ENCODE data around the gene LRRIQ1.

Gene LRRIQ1

DNA sequence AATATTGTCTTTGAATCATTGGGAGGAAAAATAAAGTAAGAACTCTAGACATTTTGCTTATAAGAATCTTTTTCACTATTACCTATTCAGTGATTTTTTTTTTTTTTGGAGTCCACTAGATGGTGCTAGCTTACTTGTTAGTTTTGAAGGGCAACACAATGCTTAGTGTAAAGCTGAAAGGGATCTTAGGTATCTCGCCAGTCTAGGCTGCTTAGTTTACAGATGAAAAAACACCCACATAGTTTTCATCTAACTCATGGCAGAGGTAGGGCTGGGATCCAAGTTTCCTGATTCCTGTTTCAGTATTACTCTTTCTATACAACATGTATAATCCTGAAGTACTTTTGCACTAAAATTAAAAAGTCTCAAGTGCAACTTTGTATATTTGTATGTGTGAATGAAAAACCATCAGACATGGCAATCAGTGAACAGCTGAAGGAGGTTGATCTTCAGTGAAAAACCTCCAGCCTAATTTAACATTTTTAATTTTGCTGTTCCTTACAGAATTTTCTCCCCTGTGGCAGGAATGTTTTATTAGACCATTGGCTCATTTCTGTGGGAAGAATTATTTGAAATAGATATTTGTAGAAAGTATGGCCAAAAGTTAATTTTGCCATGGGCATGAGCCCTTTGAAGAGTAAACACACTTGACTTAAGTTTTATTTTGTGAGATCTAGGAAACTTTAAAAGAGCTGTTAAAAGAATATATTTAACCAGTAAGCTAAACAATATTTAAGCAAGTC lies 40.7 kb downstream of the LRRIQ1 start:
- peak; percentile 61 for TF ChIP-seq CTCF (IDR thresholded peaks at IDR 0.05; ENCODE audit: low read length, missing control alignments)
- peak; percentile 91 for DNase-seq (ENCODE audit: low read depth)
- no peak overlapping the region for H3K4me3 ChIP-seq (replicated peaks; ENCODE audit: low read depth, low read length)

DNA sequence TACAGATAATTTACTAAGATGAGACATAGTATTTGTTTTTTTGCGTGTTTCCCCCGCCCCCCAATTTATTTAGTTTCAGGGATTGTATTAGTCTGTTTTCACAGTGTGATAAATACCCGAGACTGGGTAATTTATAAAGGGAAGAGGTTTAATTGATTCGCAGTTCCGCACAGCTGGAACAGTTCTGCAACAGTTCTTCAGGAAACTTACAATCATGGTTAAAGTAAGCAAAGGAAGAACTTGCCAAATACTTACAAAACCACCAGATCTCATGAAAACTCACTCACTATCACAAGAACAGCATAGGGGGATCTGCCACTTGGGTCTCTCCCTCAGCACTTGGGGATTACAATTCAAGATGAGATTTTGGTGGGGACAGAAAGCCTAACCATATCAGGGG lies 48.9 kb downstream of the LRRIQ1 start:
- no peak overlapping the region for H3K4me3 ChIP-seq (replicated peaks; ENCODE audit: low read depth, low read length)
- no peak for TF ChIP-seq CTCF (IDR thresholded peaks at IDR 0.05; ENCODE audit: low read length, missing control alignments)
- no peak for DNase-seq (ENCODE audit: low read depth)

DNA sequence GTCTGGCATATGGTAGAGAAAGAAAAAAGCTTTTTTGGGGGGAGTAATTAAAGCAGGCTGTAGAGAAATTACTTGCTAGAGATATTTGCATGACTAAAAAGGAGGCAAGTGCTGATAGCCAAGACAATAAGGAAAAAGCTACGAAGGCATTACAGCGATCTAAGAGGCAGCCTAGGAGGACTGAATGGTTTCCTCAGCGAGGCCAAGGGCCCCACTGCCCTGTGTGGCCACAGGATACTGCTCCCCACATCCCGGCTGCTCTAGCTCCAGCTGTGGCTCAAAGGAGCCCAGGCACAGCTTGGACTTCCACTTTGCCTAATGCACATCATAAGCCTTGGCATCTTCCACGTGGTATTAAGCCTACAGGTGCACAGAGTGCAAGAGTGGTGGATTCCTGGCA lies 53.6 kb downstream of the LRRIQ1 start:
- no peak overlapping the region for H3K4me3 ChIP-seq (replicated peaks; ENCODE audit: low read depth, low read length)
- no peak for TF ChIP-seq CTCF (IDR thresholded peaks at IDR 0.05; ENCODE audit: low read length, missing control alignments)
- no peak for DNase-seq (ENCODE audit: low read depth)

- no peak for TF ChIP-seq CTCF (IDR thresholded peaks at IDR 0.05; ENCODE audit: low read length, missing control alignments)
- no peak overlapping the region for H3K4me3 ChIP-seq (replicated peaks; ENCODE audit: low read depth, low read length)
- no peak for DNase-seq (ENCODE audit: low read depth)
Observed at GRCh38 chr12:85092814-85093370, 56.7 kb downstream of the LRRIQ1 start.

- DNase-seq (ENCODE audit: low read depth), result no peak
- TF ChIP-seq CTCF (IDR thresholded peaks at IDR 0.05; ENCODE audit: low read length, missing control alignments), result no peak
- H3K4me3 ChIP-seq (replicated peaks; ENCODE audit: low read depth, low read length), result no peak overlapping the region
Observed at GRCh38 chr12:85095501-85095900, 59.4 kb downstream of the LRRIQ1 start.

DNA sequence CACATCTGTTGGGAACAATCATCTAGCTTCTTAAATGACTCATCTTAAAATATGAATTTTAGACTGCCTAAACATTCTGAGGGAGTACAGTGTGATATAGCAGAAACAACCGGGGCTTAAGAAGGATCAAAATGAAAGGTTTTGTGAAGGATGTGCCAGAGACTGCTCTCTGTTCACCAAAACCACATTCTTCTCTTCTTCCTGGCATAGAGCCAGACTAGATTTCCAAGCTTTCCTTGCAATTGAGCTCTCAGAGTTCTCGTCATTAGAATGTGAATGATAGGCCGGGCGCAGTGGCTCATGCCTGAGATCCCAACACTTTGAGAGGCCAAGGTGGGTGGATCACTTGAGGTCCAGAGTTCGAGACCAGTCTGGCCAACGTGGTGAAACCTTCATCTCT lies 94.5 kb downstream of the LRRIQ1 start:
- DNase-seq (ENCODE audit: low read depth), result peak; percentile 6
- no peak for TF ChIP-seq CTCF (IDR thresholded peaks at IDR 0.05; ENCODE audit: low read length, missing control alignments)
- H3K4me3 ChIP-seq (replicated peaks; ENCODE audit: low read depth, low read length), result no peak overlapping the region

DNA sequence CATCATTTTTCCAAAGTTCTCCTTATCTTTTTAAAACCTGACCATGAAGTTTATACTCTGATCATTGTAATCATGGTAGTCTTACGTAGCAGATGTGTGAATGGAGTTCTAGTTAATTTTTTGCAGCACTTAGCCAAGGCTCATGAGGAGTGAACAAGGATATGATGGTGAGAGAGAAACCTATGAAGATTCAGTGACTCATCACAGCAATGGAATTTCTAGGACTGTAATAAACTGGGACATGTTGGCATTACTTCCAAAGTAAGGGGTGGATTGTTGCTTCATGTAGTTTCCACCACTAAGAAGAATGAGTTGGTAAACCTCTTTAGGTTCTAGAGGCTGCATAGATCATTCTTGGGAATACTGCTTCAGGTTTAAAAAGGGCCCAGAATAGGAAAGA lies 102.7 kb downstream of the LRRIQ1 start:
- H3K4me3 ChIP-seq (replicated peaks; ENCODE audit: low read depth, low read length), result no peak overlapping the region
- no peak for TF ChIP-seq CTCF (IDR thresholded peaks at IDR 0.05; ENCODE audit: low read length, missing control alignments)
- DNase-seq (ENCODE audit: low read depth), result peak; percentile 3
